OCI-LY3 (cell line): Measurements from ENCODE around the gene CD209.

Source experiments
- CTCF ChIP-seq: fragments of 200-600, 300-600 bp; sonication (generic); IDR thresholded peaks from 2 replicates; pipeline ENCODE4 v1.5.1; 2014; ENCODE audit warnings: antibody characterized with exemption, low read length, low read depth
- EZH2phosphoT487 ChIP-seq: fragments of 200-600 bp; shearing (Covaris generic); IDR thresholded peaks from 2 replicates; pipeline ENCODE4 v1.6.1; 2018; ENCODE audit warnings: antibody characterized with exemption, mixed run types, low read depth

GRCh38 chr19:7698583-7698982 is 48.8 kb downstream of the CD209 start:
- no peak for TF ChIP-seq CTCF
- TF ChIP-seq EZH2phosphoT487, result no peak
